ENCODE data around the gene GRK3.

Gene GRK3

DNA sequence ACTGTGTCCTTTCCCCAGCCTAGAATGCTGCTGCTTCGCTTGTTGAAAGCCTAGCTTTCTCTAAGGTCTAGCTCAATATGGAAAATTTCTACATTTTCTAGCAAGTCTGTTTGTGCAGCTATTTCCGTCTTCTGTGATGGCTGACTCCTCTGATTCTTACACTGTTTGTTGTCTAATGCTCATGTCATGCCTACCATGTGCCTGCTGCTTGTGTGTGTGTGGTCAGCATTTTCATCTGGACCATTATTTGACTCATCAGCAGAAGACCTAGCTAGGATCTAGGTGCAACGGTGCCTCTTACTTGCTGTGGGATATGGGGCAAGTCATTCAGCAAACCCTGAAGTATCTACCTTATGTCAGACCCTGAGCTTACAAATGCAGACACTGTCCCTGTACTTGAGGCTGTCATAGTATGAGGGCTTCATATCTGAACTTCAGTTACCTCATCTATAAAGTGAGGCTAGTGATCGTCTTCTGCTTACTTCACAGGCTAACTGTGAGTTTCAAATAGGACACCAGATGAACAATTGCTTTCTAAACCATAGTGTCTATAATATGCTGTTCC, 91.0 kb downstream of the GRK3 start:
- no peak overlapping the region for H3K27ac ChIP-seq (replicated peaks)
- H3K27me3 ChIP-seq (ENCODE audit: insufficient read depth, poor library complexity, severe bottlenecking): no peaks in the 10 kb centered on the region
- no peak overlapping the region for H3K4me3 ChIP-seq (replicated peaks; ENCODE audit: insufficient read depth, low read length)
- DNase-seq (ENCODE audit: low read depth in 1 of 2, low spot score in 1 of 2): no peak
- no peak for TF ChIP-seq CTCF (IDR thresholded peaks at IDR 0.05; ENCODE audit: insufficient read depth, low read length)
- TF ChIP-seq REST (IDR thresholded peaks at IDR 0.05; ENCODE audit: insufficient replicate concordance, low read depth): no peak
- no peak for TF ChIP-seq SPI1 (IDR thresholded peaks at IDR 0.05; ENCODE audit: borderline replicate concordance, low read depth)
- TF ChIP-seq POLR2AphosphoS5 (IDR thresholded peaks at IDR 0.05; ENCODE audit: low read depth): no peak
- TF ChIP-seq GABPA (IDR thresholded peaks at IDR 0.05; ENCODE audit: low read depth): no peak

DNA sequence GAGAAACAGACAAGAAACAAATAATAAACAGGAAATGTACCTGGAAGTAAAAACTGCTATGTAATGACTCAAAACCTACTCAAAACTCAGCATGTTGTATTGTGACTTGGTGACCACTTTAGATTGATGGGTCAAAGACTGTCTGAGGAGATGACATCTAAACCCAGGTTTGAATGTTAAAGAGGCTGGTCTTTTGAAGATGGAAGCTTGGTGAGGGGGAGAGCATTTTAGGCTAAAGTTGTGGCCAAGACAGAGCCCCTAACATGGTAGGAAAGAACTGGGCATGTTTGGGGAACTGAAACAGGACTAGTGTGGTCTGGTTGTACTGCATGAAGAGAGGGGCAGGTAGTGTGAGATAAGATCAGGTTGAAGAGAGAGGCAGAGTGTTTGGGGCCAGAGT, 92.2 kb downstream of the GRK3 start:
- H3K4me3 ChIP-seq (replicated peaks; ENCODE audit: insufficient read depth, low read length): no peak overlapping the region
- no peak overlapping the region for H3K27ac ChIP-seq (replicated peaks)
- TF ChIP-seq SPI1 (IDR thresholded peaks at IDR 0.05; ENCODE audit: borderline replicate concordance, low read depth) (no peak), GABPA (IDR thresholded peaks at IDR 0.05; ENCODE audit: low read depth) (no peak), POLR2AphosphoS5 (IDR thresholded peaks at IDR 0.05; ENCODE audit: low read depth) (no peak), CTCF (IDR thresholded peaks at IDR 0.05; ENCODE audit: insufficient read depth, low read length) (no peak), REST (IDR thresholded peaks at IDR 0.05; ENCODE audit: insufficient replicate concordance, low read depth) (no peak)
- no peaks in the 10 kb centered on the region for H3K27me3 ChIP-seq (ENCODE audit: insufficient read depth, poor library complexity, severe bottlenecking)
- DNase-seq (ENCODE audit: low read depth in 1 of 2, low spot score in 1 of 2): no peak

GRCh38 chr22:25658633-25659032, 94.2 kb downstream of the GRK3 start:
- H3K27ac ChIP-seq (replicated peaks): no peak overlapping the region
- no peak overlapping the region for H3K4me3 ChIP-seq (replicated peaks; ENCODE audit: insufficient read depth, low read length)
- TF ChIP-seq POLR2AphosphoS5 (IDR thresholded peaks at IDR 0.05; ENCODE audit: low read depth) (no peak), CTCF (IDR thresholded peaks at IDR 0.05; ENCODE audit: insufficient read depth, low read length) (no peak), SPI1 (IDR thresholded peaks at IDR 0.05; ENCODE audit: borderline replicate concordance, low read depth) (no peak), GABPA (IDR thresholded peaks at IDR 0.05; ENCODE audit: low read depth) (no peak), REST (IDR thresholded peaks at IDR 0.05; ENCODE audit: insufficient replicate concordance, low read depth) (no peak)
- no peaks in the 10 kb centered on the region for H3K27me3 ChIP-seq (ENCODE audit: insufficient read depth, poor library complexity, severe bottlenecking)
- DNase-seq (ENCODE audit: low read depth in 1 of 2, low spot score in 1 of 2): no peak
